ENCODE data around the gene SCYGR4. TPM values are rescaled to one million over a fixed set of nuclear protein-coding genes. Genes with fewer than 3 reads are reported as not detected.
"Not testable (repeated sequence)": the region's sequence is repeated elsewhere in the genome, so short reads cannot be mapped to it uniquely, and the experiment has no call there.

Gene SCYGR4, protein sequence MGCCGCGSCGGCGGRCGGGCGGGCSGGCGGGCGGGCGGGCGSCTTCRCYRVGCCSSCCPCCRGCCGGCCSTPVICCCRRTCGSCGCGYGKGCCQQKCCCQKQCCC
- not detected in 2 replicates for total RNA-seq (2014; rRNA removed; shearing (Covaris generic))

DNA sequence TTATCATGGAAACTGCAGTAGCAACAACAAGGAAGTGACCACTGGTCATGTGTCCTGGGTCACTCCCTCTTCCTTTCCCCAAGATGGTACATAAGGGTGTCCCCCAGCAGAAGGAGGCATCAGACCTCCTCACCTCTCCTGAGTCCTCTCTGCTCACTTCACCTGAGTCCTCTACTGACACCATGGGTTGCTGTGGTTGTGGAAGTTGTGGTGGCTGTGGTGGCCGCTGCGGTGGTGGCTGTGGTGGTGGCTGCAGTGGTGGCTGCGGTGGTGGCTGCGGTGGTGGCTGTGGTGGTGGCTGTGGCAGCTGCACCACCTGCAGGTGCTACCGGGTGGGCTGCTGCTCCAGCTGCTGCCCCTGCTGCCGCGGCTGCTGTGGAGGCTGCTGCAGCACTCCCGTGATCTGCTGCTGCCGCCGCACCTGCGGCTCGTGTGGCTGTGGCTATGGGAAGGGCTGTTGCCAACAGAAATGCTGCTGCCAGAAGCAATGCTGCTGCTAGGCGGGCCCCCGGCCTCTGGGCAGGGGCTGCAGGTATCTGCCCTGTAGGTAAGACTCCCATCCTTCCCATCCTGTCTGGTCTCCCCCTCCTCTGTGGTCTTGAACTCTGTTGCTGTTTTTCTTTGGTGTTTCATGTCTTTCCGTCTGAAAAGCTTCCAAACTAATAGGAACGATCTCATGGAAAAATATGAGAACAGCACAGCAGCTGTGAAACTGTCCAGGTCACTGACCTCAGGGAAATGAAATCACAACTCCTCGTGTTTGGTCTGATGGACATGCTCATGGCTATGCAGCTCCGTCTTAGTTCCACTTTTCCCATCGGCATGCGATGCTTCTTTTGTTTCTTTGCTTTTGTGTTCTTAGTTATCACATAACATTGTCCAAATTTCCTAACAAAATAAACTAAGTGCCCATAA, at the start of gene SCYGR4:
SCYGR4 (plus strand) TSS at position 183 of the 915 bp plus-strand sequence; CDS start at position 183, 0 bp downstream.
- DNase-seq (ENCODE audit: low spot score), result no peak

DNA sequence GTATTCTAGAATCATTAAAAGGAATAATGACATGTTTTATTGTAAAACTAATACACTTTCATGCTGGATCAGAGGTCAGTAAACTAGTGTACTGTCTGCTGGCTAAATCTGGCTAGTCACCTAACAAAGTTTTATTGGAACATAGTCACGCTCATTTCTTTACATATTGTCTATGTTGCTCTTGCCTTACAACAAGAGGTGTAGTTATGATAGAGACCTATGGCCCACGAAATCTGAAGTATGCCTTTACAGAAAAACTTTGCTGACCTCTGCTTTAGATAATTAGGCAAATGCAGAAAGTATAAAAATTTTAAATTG, 48.5 kb upstream of the SCYGR4 start:
- DNase-seq (ENCODE audit: low spot score), result no peak

DNA sequence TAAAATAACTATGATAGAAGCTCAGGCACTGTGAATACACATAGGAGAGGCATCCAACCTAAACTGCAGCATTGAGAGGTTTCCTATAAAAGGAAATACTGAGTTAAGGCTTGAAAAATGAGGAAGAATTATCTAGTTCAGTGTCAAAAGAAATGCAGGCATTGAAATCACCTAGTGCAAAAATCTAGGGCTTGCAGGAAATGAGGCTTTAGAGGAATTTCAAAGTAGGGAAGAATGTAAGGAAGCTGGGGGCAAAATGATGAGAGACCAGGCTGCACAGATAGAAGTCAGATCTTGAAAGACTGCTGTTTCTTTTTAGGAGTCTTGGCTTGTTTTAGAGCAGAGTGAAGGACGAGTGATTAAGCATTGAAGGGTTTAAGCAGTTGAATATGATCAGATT, 46.7 kb upstream of the SCYGR4 start:
- DNase-seq (ENCODE audit: low spot score), result no peak

DNA sequence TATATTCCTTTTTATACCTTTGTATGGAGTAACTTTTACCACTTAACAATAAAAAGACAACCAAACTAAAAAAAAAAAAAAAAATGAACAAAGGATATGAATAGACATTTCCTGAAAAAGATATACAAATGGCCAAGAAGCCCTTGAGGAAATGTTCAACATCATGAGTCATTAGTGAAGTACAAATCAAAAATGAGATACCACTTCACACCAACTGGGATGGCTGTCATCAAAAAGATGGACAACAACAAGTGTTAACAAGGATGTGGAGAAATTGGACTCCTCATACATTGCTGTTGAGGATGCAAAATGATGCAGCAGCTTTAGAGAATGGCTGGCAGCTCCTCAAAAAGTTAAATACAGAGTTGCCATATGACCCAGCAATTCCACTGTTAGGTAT, 41.2 kb upstream of the SCYGR4 start:
- peak; percentile 8 for DNase-seq (ENCODE audit: low spot score)

DNA sequence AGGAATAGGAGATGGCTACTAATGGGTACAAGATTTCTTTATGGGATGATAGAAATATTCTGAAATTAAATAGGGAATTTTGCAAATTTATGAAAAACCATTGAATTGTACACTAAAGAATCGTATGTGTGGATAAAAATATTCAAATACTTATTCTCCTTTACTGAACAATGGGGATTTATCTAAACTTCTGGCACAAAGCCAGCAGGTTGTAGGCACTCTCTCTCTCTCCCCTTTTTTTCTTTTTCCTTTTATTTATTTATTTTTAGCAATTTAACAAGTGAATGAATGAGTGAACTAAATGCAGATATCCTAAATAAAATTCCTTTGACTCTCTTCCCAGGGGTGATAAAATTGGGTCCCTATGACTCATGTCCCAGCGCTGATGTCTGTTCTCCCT, 40.5 kb upstream of the SCYGR4 start:
- no peak for DNase-seq (ENCODE audit: low spot score)

DNA sequence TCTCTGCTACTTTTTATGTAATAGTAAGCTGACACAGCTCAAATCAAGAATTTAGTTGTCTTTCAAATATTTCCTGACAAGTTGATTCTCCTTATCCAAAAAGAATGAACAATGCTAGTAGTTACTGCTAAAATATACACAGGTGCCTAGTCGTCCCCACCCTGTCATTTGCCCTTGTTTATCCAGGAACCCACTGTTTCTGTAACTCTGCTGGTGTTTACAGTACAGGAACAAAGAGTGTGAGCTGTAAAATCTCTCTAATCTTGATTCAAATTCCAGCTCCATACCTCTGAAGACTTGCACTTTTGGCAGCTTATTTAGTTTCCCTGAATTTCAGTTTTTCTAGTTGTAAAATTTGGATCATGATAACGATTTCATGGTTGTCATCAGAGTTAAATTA, 39.7 kb upstream of the SCYGR4 start:
- DNase-seq (ENCODE audit: low spot score), result no peak

DNA sequence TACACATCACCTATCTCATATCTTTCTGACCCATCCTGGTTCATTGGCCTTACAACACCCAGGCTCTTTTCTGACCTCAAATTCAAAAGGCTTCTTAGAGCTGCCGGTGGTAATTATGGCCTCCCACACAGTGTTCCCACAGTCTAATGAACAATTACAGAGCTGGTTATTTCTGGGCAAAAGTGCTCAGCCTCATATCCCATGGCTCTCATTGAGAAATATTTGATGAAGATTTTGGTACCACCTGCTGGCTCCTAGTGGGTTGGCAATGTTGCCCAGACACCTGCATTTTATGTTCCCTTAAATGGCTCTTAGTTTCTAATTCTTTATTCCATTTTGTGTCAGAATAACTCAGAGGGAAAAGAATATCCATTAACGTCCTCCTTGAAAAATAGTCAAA, 38.7 kb upstream of the SCYGR4 start:
- no peak for DNase-seq (ENCODE audit: low spot score)

DNA sequence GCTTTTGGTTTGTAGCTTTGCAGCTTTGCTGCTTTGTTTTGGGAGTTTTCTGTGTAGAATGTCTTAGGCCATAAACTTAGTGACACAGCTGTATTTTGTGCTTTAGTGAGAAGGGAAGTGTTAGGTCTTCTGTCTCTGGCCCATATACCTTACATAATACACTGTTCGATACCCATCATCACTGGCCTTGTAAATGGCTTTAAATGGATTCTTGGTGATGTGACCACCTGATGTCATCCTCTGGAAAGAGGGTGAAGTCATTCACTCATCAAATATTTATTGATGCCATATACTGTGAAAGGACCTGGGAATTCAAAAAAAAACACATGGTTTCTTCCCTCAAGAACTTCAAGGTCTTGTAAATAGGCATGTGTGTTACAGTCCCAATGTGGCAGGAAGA, 37.5 kb upstream of the SCYGR4 start:
- DNase-seq (ENCODE audit: low spot score), result no peak

DNA sequence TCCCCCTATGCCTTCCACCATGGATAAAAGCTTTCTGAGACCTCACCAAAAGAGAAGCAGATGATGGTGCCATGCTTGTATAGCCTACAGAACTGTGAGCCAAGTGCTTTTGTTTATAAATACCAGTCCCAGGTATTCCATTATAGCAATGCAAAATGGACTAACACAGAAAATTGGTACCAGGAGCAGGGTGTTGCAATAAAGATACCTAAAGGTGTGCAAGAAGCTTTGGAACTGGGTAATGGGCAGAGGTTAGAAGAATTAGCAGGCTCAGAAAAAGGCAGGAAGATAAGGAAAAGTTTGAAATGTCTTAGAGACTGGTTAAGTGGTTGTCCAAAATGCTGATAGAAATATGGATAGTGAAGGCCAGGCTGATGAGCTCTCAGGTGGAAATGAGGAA, 34.9 kb upstream of the SCYGR4 start:
- DNase-seq (ENCODE audit: low spot score), result no peak

DNA sequence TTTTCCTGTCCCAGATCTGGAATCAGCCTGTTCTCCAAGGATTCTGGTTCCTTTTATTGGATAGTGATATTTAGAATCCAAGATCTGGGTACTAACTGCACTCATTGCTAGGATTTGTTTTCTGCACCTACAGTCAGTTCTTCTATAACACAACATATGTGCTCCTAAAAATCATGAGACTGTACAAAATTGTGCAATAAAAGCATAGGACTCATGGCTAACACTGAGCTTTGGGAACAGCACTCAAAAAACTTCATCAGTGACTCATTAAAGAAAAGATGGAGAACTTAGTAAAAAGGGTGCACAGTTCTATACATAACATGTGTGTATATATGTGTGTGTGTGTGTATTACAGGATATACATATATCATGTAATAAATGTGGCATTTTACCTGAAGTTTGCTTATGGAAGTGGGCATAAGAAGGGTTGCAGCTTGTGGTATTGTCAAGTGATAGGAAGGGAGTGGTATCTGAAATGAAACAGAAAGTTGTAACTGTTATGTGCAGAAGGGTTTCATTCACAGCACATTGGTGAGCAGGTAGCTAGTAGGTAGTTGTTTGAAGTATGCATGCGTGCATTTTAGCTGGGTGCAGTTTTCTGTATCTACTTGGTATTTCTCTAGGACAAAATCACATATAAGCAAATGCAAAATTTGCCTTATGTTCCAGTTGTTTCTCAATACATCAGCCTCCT, 24.5 kb upstream of the SCYGR4 start:
- DNase-seq (ENCODE audit: low spot score), result no peak

DNA sequence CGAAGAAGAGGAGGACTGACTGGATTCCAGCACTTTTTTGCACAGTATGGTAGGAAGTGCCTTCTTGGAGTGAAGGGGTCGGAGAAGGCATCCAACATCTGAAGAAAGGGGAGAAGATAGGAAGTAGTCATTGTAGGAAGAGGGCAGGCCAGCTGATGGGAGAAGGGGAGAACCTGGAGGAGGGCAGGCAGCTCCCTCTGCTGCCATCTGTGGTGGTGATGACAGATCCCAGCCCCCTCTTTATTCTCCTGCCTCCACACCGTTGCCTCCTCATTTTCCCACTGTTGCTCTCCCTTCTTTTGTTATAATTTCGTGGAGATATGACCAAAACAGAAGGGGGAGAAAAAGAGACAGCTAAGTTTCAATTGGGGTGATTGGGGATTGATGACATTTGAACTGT, 21.5 kb upstream of the SCYGR4 start:
- no peak for DNase-seq (ENCODE audit: low spot score)

DNA sequence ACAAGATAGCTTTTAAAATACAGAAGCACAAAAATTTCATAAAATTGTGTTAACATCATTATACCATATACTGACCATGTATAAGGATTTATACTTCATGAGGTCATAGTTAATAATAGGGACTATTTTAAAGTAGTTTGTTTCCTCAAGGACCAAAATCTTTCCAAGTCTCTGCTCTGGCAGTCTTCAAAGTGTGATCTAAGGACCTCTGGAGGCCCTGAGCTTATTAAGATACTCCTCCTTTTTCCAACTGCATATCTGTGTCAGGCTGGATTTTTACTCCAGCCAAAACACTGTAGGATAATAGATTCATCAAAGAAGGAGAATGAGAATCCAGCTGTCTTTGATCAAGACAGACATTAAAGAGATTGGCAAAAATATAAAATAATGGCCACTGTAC, 20.3 kb upstream of the SCYGR4 start:
- DNase-seq (ENCODE audit: low spot score), result no peak

DNA sequence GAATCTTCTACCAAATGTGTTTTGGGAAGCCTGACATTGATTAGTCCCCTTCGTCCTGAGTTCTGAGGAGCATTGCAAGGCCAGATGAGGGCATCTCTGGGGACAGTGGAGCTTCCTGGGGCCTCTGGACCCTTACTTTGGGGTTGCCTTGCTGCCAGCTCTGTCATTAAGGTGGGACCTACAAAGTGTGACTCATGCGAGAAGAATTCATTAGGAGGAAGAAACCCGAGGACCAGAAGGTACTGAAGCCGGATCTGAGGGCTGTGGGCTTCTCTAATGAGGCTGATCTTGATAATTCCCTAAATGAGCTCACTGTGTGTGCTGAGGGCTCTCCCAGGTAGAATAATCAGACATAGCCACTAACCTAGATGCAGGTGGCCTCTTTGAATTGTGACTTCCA, 19.3 kb upstream of the SCYGR4 start:
- DNase-seq (ENCODE audit: low spot score), result peak; percentile 62

DNA sequence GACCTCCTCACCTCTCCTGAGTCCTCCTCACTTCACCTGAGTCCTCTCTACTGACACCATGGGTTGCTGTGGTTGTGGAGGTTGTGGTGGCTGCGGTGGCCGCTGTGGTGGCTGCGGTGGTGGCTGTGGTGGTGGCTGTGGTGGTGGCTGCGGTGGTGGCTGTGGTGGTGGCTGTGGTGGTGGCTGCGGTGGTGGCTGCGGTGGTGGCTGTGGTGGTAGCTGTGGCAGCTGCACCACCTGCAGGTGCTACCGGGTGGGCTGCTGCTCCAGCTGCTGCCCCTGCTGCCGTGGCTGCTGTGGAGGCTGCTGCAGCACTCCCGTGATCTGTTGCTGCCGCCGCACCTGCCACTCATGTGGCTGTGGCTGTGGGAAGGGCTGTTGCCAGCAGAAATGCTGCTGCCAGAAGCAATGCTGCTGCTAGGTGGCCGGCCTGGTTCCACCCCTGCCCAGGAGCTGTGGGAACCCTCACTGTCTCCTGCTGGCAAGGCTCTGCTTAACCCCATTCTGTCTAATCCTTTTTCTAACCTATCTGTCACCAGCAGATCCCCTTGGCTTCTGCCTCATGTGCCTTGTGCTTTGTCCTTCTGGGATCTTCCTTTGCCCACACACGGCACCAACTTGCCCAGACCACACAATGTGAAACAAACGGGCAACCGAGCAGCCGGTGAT, 18.3 kb upstream of the SCYGR4 start, which contains the start of gene SCYGR2:
SCYGR2 (plus strand) TSS at position 59 of the 669 bp plus-strand sequence; CDS start at position 59, 0 bp downstream.
- not testable (repeated sequence) for DNase-seq (ENCODE audit: low spot score)

DNA sequence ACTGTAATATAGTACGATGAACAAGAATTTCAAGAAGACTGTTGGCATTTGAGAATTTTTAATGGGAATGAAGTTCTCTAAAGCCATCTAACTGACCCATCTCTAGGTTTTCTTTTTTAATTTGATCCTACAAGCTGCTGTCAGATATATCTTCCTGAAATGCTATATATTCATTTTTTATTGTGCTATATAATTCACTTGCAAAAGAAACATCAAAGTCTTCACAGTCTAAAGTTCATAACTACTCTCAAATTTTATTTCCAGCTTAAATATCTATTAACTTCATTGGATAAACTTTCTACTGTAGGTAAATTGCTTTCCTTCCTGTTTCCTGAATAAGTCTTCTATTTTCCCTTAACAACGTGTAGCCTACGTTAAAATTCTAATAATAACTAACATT, 14.9 kb upstream of the SCYGR4 start:
- no peak for DNase-seq (ENCODE audit: low spot score)

DNA sequence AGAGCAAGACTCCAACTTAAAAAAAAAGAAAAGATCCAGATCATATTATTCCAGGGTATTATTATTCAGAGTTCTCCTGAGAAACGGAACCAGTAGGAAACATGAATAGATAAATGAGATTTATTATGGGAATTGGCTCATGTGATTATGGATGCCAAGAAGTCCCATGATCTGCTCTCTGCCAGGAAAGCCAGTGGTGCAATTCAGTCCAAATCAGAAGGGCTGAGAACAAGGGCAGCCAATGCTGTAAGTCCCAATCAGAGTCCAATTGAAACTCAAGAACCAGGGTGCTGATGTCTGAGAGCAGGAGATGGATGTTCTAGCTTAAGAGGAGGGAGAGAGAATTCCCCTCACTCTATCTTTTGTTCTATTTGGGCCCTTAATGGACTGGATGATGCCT, 10.8 kb upstream of the SCYGR4 start:
- no peak for DNase-seq (ENCODE audit: low spot score)

DNA sequence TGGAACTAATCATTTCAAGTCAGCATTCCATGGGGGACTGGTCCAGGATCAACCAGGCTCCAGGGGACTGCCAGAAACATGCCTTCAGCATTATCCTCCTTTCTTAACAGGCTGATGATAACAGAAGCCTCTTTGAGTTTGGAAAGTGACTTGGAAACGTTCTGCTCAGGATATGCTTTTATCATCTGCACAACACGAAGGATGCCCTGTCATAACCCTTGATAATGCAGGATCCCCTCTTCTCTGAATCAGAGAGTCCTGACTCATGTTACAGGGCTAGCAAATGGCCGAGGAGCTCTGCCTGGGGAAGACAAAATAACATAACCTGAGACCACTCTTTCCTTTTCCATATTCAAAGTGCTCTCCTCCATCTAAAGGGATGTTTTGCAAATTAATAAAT, 9.4 kb upstream of the SCYGR4 start:
- DNase-seq (ENCODE audit: low spot score), result no peak

DNA sequence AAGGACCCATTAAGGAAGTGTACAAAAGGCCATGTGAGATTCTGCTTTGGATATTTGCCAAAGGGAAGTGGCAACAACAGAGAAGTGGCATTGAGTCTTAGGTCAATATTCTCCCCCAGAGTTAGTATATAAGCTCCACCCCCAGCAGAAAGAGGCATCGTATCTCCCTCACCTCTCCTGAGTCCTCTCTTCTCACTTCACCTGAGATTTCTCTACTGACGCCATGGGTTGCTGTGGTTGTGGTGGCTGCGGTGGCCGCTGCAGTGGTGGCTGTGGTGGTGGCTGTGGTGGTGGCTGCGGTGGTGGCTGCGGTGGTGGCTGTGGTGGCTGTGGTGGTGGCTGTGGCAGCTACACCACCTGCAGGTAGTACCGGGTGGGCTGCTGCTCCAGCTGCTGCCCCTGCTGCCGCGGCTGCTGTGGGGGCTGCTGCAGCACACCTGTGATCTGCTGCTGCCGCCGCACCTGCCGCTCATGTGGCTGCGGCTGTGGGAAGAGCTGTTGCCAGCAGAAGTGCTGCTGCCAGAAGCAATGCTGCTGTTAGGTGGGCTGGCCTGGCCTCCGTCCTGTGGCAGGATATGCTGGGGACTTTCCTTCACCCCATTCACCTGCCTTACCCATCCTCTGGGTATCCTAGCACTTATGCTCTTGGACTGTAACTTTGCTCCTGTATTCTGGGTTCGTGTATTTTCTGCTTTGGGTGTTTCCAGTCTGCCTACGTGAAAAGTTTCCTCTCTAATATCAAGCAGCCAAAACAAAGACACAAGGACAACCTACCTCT, 8.5 kb upstream of the SCYGR4 start:
- DNase-seq (ENCODE audit: low spot score), result no peak

DNA sequence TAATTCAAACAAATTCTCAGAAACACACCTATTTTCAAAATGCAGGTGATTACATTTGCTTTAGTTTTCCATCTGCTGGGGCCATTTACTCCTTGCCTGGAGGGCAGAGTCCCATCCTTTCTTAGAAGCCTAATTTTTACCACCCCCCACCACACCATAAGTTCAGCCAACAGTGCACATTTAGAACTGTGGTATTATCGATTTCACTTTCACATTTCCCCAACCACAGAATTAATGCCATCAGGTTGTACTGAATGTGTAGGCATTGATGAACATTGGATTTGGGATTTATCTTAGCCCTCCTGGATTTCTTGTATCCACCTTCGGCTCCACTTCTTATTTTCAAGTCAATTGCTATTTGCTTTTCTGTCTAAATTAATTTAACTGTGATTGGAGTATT, 7.2 kb upstream of the SCYGR4 start:
- DNase-seq (ENCODE audit: low spot score), result no peak

DNA sequence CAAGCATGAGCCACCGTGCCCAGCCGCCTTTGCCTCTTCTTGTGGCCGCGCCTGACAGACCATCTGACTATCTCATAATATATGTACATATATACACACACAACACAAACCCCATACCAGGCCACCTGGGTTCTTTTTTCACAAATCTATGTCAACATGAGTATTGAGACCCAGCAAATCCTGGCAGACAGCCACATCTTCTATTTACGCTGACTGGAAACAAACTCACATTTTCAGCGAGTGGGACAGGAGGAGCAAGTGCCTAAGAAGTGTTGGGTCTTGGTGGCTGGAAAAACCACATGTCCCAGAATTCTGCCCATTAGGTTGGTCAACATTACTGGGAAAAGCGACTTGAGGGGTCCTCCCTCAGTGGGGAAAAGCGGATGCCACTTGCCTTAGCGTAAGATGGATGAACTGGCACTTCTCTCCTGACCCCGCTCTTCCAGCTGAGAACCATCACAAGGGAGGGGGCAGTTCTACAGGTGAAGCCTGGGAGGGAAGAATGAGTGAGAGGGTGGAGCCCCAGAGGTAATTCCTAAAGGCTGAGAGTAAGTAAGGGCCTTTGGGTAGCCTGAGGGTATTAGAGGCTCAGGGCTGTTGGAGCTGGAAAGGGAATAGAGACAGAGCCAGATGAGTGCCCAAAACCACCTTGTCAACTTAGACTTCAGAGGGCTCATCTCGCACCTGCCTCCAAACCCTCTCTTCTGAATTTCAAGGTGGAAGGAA, 4.6 kb upstream of the SCYGR4 start:
- DNase-seq (ENCODE audit: low spot score), result no peak

DNA sequence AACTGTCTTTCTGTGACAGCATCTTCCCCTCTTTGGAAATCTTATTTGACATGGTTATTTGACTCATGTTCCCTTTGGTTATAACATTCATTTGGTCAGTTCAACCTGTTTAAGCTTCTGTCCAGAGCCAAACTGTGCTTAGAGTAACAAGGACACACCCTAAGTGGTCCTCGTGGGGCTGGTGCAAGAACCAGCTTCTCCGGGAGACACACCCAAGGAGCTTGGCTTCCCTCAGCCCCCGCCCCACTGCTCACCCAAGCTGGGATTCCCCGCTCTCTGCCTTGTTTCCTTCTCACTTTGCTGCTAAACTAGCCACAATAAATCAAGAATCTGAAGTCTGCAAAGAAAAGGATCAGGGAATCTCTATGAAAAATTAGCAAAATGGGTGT, 4.0 kb upstream of the SCYGR4 start:
- no peak for DNase-seq (ENCODE audit: low spot score)

Data from A172 (cell line).